Measurements from ENCODE around the gene CEPT1. TPM values are rescaled to one million over a fixed set of nuclear protein-coding genes. Genes with fewer than 3 reads are reported as not detected.

Gene CEPT1
- total RNA-seq, 1 donor from 2014 or later = 26.9 TPM

- H3K9me3 ChIP-seq (ENCODE audit: insufficient read depth, low read depth, low read length) = no peaks in the 10 kb centered on the region
- Mint-ChIP-seq H3K27ac (ENCODE audit: unreplicated experiment) (no peak overlapping the region), H3K4me1 (ENCODE audit: low read depth, unreplicated experiment) (peaks cover 16% of the 10 kb centered on the region), H3K27me3 (ENCODE audit: low read depth, unreplicated experiment) (no peaks in the 10 kb centered on the region), H3K36me3 (ENCODE audit: low read depth, unreplicated experiment) (no peaks in the 10 kb centered on the region), H3K9me3 (ENCODE audit: unreplicated experiment) (no peaks in the 10 kb centered on the region), H3K4me3 (ENCODE audit: unreplicated experiment) (peak overlapping the region; percentile 34)
- peaks cover 29% of the 10 kb centered on the region for H4K20me1 ChIP-seq (ENCODE audit: insufficient read depth, low read length)
- no peak overlapping the region for H2AFZ ChIP-seq (ENCODE audit: low read depth, low read length)
- H3K9ac ChIP-seq (ENCODE audit: low read length) = no peak overlapping the region
- peaks cover 87% of the 10 kb centered on the region for H3K79me2 ChIP-seq (ENCODE audit: insufficient read depth, low read length)
- TF ChIP-seq CTCF (IDR thresholded peaks at IDR 0.05; ENCODE audit: insufficient read depth, low read depth, low read length) (no peak), EZH2 (IDR thresholded peaks at IDR 0.05; ENCODE audit: insufficient read depth, low read length) (no peak)
- no peaks in the 10 kb centered on the region for H3K27me3 ChIP-seq (ENCODE audit: insufficient read depth, low read length)
- no peak overlapping the region for H3K4me2 ChIP-seq (ENCODE audit: low read length)
- H3K4me1 ChIP-seq (ENCODE audit: insufficient read depth, low read length) = peaks cover 13% of the 10 kb centered on the region
- FAIRE-seq (no peak), DNase-seq (ENCODE audit: low read depth) (no peak)
- no peak overlapping the region for H3K4me3 ChIP-seq (ENCODE audit: insufficient read depth, low read depth, low read length)
- H3K27ac ChIP-seq (ENCODE audit: low read depth, low read length) = no peak overlapping the region
- H3K36me3 ChIP-seq (ENCODE audit: insufficient read depth, low read length) = no peaks in the 10 kb centered on the region
Observed at GRCh38 chr1:111142356-111142975, 2.4 kb downstream of the CEPT1 start.

GRCh38 chr1:111145542-111145941 lies 5.5 kb downstream of the CEPT1 start:
- Histone ChIP-seq H3K79me2 (ENCODE audit: insufficient read depth, low read length) (peaks cover 83% of the 10 kb centered on the region), H3K27me3 (ENCODE audit: insufficient read depth, low read length) (no peaks in the 10 kb centered on the region), H3K36me3 (ENCODE audit: insufficient read depth, low read length) (peaks cover 4% of the 10 kb centered on the region), H3K4me2 (ENCODE audit: low read length) (no peak overlapping the region), H4K20me1 (ENCODE audit: insufficient read depth, low read length) (peaks cover 37% of the 10 kb centered on the region), H3K27ac (ENCODE audit: low read depth, low read length) (no peak overlapping the region), H3K4me1 (ENCODE audit: insufficient read depth, low read length) (peaks cover 7% of the 10 kb centered on the region), H3K4me3 (ENCODE audit: insufficient read depth, low read depth, low read length) (no peak overlapping the region), H3K9me3 (ENCODE audit: insufficient read depth, low read depth, low read length) (no peaks in the 10 kb centered on the region), H3K9ac (ENCODE audit: low read length) (no peak overlapping the region), H2AFZ (ENCODE audit: low read depth, low read length) (no peak overlapping the region)
- TF ChIP-seq EZH2 (IDR thresholded peaks at IDR 0.05; ENCODE audit: insufficient read depth, low read length) = no peak
- TF ChIP-seq CTCF (IDR thresholded peaks at IDR 0.05; ENCODE audit: insufficient read depth, low read depth, low read length) = no peak
- Mint-ChIP-seq H3K36me3 (ENCODE audit: low read depth, unreplicated experiment) (peaks cover 2% of the 10 kb centered on the region), H3K4me3 (ENCODE audit: unreplicated experiment) (no peak overlapping the region), H3K27ac (ENCODE audit: unreplicated experiment) (no peak overlapping the region), H3K4me1 (ENCODE audit: low read depth, unreplicated experiment) (peaks cover 9% of the 10 kb centered on the region), H3K9me3 (ENCODE audit: unreplicated experiment) (no peaks in the 10 kb centered on the region), H3K27me3 (ENCODE audit: low read depth, unreplicated experiment) (no peaks in the 10 kb centered on the region)
- DNase-seq (ENCODE audit: low read depth) (no peak), FAIRE-seq (no peak)

Data from astrocyte (in vitro differentiated cells and primary cell).